Choroid plexus epithelial cell (primary cell): ENCODE results near the gene THOP1.

ENCODE experiments used
- DNase-seq: peaks from one replicate; pipeline ENCODE4 v3.0.0-alpha.2; 2010; ENCODE audit warnings: low read depth
- H3K4me3 ChIP-seq: 2 replicates; pipeline ENCODE4 v1.5.1; 2011; ENCODE audit warnings: low read depth, mild to moderate bottlenecking, control low read depth, low read length, moderate library complexity
- TF ChIP-seq, protein P1 (sequence below): conservative IDR thresholded peaks from 2 replicates; pipeline ENCODE4 v1.5.1; 2011; ENCODE audit warnings: low read depth, mild to moderate bottlenecking, control low read depth, inconsistent platforms, low read length, moderate library complexity

The THOP1 gene

DNA sequence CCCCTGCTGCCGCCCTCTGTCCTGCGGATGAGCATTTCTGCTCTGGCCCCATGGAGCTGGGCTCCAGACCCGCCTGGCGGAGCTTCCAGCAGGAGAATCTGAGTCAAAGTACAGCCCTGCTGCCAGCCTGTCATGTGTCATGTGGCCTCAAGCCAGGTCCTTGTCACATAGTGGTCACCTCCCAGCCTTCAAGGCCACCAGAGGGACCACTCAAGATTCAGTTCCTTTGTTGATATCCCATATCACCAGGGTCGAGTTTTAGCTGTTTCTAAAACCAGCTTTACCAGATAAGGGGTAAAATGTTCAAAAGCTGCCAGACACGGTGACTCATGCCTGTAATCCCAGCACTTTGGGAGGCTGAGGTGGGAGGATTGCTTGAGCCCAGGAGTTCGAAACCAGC, 13.4 kb downstream of the THOP1 start:
- TF ChIP-seq, protein P1, sequence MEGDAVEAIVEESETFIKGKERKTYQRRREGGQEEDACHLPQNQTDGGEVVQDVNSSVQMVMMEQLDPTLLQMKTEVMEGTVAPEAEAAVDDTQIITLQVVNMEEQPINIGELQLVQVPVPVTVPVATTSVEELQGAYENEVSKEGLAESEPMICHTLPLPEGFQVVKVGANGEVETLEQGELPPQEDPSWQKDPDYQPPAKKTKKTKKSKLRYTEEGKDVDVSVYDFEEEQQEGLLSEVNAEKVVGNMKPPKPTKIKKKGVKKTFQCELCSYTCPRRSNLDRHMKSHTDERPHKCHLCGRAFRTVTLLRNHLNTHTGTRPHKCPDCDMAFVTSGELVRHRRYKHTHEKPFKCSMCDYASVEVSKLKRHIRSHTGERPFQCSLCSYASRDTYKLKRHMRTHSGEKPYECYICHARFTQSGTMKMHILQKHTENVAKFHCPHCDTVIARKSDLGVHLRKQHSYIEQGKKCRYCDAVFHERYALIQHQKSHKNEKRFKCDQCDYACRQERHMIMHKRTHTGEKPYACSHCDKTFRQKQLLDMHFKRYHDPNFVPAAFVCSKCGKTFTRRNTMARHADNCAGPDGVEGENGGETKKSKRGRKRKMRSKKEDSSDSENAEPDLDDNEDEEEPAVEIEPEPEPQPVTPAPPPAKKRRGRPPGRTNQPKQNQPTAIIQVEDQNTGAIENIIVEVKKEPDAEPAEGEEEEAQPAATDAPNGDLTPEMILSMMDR = no peak
- no peak overlapping the region for H3K4me3 ChIP-seq
- DNase-seq = no peak

DNA sequence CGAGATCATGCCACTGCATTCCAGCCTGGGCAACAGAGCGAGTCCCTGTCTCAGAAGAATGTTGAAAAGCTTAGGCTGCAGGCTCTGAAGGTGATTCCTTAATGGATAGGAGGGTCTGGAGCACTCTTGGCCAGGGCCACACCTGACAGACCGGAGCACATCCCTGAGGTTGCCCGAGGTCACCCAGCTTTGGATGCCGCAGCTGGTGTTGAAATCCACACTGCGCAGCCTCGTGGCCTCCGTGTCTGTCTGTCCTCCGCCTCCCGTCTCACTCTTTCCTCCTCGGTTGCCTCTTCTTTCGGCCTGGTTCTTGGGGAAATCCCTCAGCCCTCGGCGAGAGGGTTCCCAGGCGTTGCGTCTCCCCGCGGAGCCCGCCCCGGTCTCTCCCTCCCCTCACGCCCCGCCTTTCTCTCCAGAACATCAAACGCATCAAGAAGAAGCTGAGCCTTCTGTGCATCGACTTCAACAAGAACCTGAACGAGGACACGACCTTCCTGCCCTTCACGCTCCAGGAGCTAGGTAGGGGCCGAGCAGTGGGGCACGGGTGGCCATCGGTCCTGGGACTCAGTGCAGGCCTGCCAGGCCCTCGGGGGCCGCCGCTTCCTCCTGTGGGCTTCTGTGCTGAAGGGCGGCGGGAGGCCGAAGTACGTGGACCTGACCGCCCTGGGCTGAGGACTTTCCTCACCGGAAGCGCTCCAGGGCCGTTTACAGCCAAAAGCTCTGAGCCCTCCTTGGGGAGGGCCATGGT, 14.1 kb downstream of the THOP1 start:
- H3K4me3 ChIP-seq = no peak overlapping the region
- DNase-seq = no peak
- TF ChIP-seq, protein P1 = no peak

GRCh38 chr19:2800506-2800905, 15.2 kb downstream of the THOP1 start:
- TF ChIP-seq, protein P1 = no peak
- DNase-seq = no peak
- H3K4me3 ChIP-seq = no peak overlapping the region

- no peak for DNase-seq
- H3K4me3 ChIP-seq = no peak overlapping the region
- TF ChIP-seq, protein P1 = no peak
Measured at GRCh38 chr19:2802826-2803225, 17.5 kb downstream of the THOP1 start.

DNA sequence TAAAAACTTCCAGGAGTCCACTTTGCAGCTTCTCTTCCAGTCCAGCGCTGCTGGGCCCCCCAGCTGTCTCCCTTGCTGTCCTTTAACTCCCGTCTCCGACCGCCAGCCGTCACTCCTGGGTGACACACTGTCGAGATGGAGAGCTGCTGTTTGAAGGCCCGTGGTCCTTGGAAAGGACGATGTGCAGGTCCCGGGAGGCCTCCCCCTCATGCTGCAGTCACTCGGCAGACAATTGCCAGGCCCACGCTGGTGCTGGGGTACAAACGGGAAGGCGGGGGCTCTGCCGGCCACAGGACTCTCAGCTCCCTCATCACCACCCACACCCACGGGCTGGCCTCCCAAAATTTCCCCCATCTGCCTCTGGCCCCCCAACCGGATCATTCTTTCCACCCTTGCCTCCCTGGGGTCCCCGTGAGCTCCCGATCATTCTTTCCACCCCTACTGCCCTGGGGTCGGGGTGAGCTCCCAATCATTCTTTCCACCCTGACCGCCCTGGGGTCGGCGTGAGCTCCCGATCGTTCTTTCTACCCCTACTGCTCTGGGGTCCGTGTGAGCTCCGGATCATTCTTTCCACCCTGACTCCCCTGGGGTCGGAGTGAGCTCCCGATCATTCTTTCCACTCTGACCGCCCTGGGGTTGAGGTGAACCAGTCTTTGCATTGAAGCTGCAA, 18.3 kb downstream of the THOP1 start:
- TF ChIP-seq, protein P1 = no peak
- no peak for DNase-seq
- no peak overlapping the region for H3K4me3 ChIP-seq

- DNase-seq = no peak
- TF ChIP-seq, protein P1 = no peak
- H3K4me3 ChIP-seq = no peak overlapping the region
Measured at GRCh38 chr19:2804156-2805004, 19.1 kb downstream of the THOP1 start.
